Measurements from ENCODE around the gene CD55. TPM values are rescaled to one million over a fixed set of nuclear protein-coding genes. Genes with fewer than 3 reads are reported as not detected.

CD55 gene
- total and polyA plus RNA-seq, 2 of the 13 experiments (the other 11 are each of a cell fraction or from before 2014, with no cell fraction given) = 6.0 to 56.0 TPM

GRCh38 chr1:207398986-207399385, 77.5 kb downstream of the CD55 start:
- ChIA-PET POLR2A (no interaction called here), CTCF (ENCODE audit: low intra/inter-chr PET ratio, low total read pairs) (no interaction called here)
- in situ Hi-C loops (cut with HindIII; ENCODE audit: extremely low pct_ligation_motif_present, low pct_unique_long_range_greater_than_20kb) = loop anchor here (25.0 kb wide), 1 partner anchor 137 kb away; no protein-coding TSS in a partner anchor
- intact Hi-C loops (cut with micrococcal nuclease; ENCODE audit: unreplicated experiment) = loop anchor here (10.0 kb wide), 1 partner anchor 56 kb away; the partner anchor contains the start of gene CR2
- Histone ChIP-seq H3K4me2 (ENCODE audit: low read depth, low read length) (no peak overlapping the region), H3K36me3 (replicated peaks in 1 of 2; ENCODE audit: control insufficient read depth in 1 of 2, insufficient read depth in 2 of 2, low read length in 2 of 2) (no peaks in the 10 kb centered on the region), H3K27me3 (ENCODE audit: control insufficient read depth in 1 of 2, insufficient read depth in 2 of 2, low read length in 2 of 2) (no peaks in the 10 kb centered on the region), H3K4me1 (ENCODE audit: insufficient read depth, low read length) (no peaks in the 10 kb centered on the region), H3K27ac (ENCODE audit: extremely low read length, insufficient read depth, low read length) (no peak overlapping the region), H3K4me3 (replicated peaks in 1 of 3; ENCODE audit: insufficient read depth in 1 of 3, low read depth in 2 of 3, low read length in 3 of 3) (no peak overlapping the region), H3K9ac (ENCODE audit: insufficient read depth, low read depth, low read length) (no peak overlapping the region), H2AFZ (ENCODE audit: low read length) (no peak overlapping the region), H4K20me1 (ENCODE audit: insufficient read depth, low read length) (no peaks in the 10 kb centered on the region), H3K79me2 (ENCODE audit: insufficient read depth, low read length) (no peaks in the 10 kb centered on the region), H3K9me3 (ENCODE audit: low read length) (no peaks in the 10 kb centered on the region)
- no peak for DNase-seq (ENCODE audit: low spot score)
- no peak for FAIRE-seq
- WGBS (ENCODE audit: low lambda C conversion rate) = 65% methylated on average over 1 of the region's 1 CpG
- ATAC-seq = no peak
- BruUV-seq (replicated peaks) = no TSS peak
- no peak for TF ChIP-seq ZNF317 (CRISPR knock-in tag; IDR thresholded peaks at IDR 0.05)
- TF ChIP-seq BATF2 (CRISPR knock-in tag; IDR thresholded peaks at IDR 0.05) = no peak
- TF ChIP-seq BRD4 (CRISPR knock-in tag; IDR thresholded peaks at IDR 0.05) = no peak
- no peak for TF ChIP-seq ZNF20 (CRISPR knock-in tag; IDR thresholded peaks at IDR 0.05)
- TF ChIP-seq ZHX2 (IDR thresholded peaks at IDR 0.05; ENCODE audit: low read depth) = no peak
- no peak for TF ChIP-seq ZHX2 (CRISPR knock-in tag; IDR thresholded peaks at IDR 0.05; ENCODE audit: borderline replicate concordance)
- TF ChIP-seq MBNL3 (CRISPR knock-in tag; conservative IDR thresholded peaks at IDR 0.05) = no peak
- TF ChIP-seq ZNF143 (CRISPR knock-in tag; IDR thresholded peaks at IDR 0.05) = no peak
- TF ChIP-seq ZNF18 (CRISPR knock-in tag; IDR thresholded peaks at IDR 0.05; ENCODE audit: insufficient replicate concordance) = no peak
- TF ChIP-seq ZNF253 (CRISPR knock-in tag; IDR thresholded peaks at IDR 0.05; ENCODE audit: borderline replicate concordance) = no peak
- TF ChIP-seq RNF219 (CRISPR knock-in tag; IDR thresholded peaks at IDR 0.05) = no peak
- no peak for TF ChIP-seq SMAD3 (CRISPR knock-in tag; IDR thresholded peaks at IDR 0.05)
- no peak for TF ChIP-seq ZNF160 (CRISPR knock-in tag; IDR thresholded peaks at IDR 0.05)
